Measurements from ENCODE around the gene XPNPEP2.

Gene XPNPEP2

GRCh38 chrX:129750971-129751370 lies 12.2 kb downstream of the XPNPEP2 start:
- no peak for DNase-seq (ENCODE audit: extremely low read depth, insufficient read length)
- no peak for TF ChIP-seq CTCF (IDR thresholded peaks at IDR 0.05; ENCODE audit: insufficient read depth, low read length, poor library complexity, severe bottlenecking)

GRCh38 chrX:129754056-129755024 lies 15.6 kb downstream of the XPNPEP2 start:
- no peak for DNase-seq (ENCODE audit: extremely low read depth, insufficient read length)
- Histone ChIP-seq H3K4me3 (replicated peaks; ENCODE audit: low read depth, low read length) (no peak overlapping the region), H3K36me3 (ENCODE audit: control insufficient read depth, insufficient read depth, low read length) (no peaks in the 10 kb centered on the region), H3K27me3 (replicated peaks; ENCODE audit: control insufficient read depth, insufficient read depth, low read length) (no peaks in the 10 kb centered on the region; the same call in 1 of the 2 replicates)
- peak; percentile 60 for TF ChIP-seq CTCF (IDR thresholded peaks at IDR 0.05; ENCODE audit: insufficient read depth, low read length, poor library complexity, severe bottlenecking)

More at GRCh38 chrX:129750971-129751370, 12.2 kb downstream of the XPNPEP2 start:
- H3K4me3 ChIP-seq (replicated peaks; ENCODE audit: low read depth, low read length), result no peak overlapping the region
- no peaks in the 10 kb centered on the region for H3K27me3 ChIP-seq (replicated peaks; ENCODE audit: control insufficient read depth, insufficient read depth, low read length)
- no peaks in the 10 kb centered on the region for H3K36me3 ChIP-seq (ENCODE audit: control insufficient read depth, insufficient read depth, low read length)

- no peak overlapping the region for H3K4me3 ChIP-seq (replicated peaks; ENCODE audit: low read depth, low read length)
- no peaks in the 10 kb centered on the region for H3K36me3 ChIP-seq (ENCODE audit: control insufficient read depth, insufficient read depth, low read length)
- no peak for DNase-seq (ENCODE audit: extremely low read depth, insufficient read length)
- peak; percentile 43 for TF ChIP-seq CTCF (IDR thresholded peaks at IDR 0.05; ENCODE audit: insufficient read depth, low read length, poor library complexity, severe bottlenecking)
- no peaks in the 10 kb centered on the region; the same call in 1 of the 2 replicates for H3K27me3 ChIP-seq (replicated peaks; ENCODE audit: control insufficient read depth, insufficient read depth, low read length)
Observed at GRCh38 chrX:129755779-129756650, 17.2 kb downstream of the XPNPEP2 start.

- no peaks in the 10 kb centered on the region for H3K36me3 ChIP-seq (ENCODE audit: control insufficient read depth, insufficient read depth, low read length)
- TF ChIP-seq CTCF (IDR thresholded peaks at IDR 0.05; ENCODE audit: insufficient read depth, low read length, poor library complexity, severe bottlenecking), result no peak
- DNase-seq (ENCODE audit: extremely low read depth, insufficient read length), result no peak
- H3K4me3 ChIP-seq (replicated peaks; ENCODE audit: low read depth, low read length), result no peak overlapping the region
- no peaks in the 10 kb centered on the region; the same call in 1 of the 2 replicates for H3K27me3 ChIP-seq (replicated peaks; ENCODE audit: control insufficient read depth, insufficient read depth, low read length)
Observed at GRCh38 chrX:129759576-129760061, 20.8 kb downstream of the XPNPEP2 start.

- TF ChIP-seq CTCF (IDR thresholded peaks at IDR 0.05; ENCODE audit: insufficient read depth, low read length, poor library complexity, severe bottlenecking), result no peak
- no peak for DNase-seq (ENCODE audit: extremely low read depth, insufficient read length)
Observed at GRCh38 chrX:129760155-129760554, 21.4 kb downstream of the XPNPEP2 start.

More at GRCh38 chrX:129760155-129760554, 21.4 kb downstream of the XPNPEP2 start:
- Histone ChIP-seq H3K36me3 (ENCODE audit: control insufficient read depth, insufficient read depth, low read length) (no peaks in the 10 kb centered on the region), H3K4me3 (replicated peaks; ENCODE audit: low read depth, low read length) (no peak overlapping the region), H3K27me3 (replicated peaks; ENCODE audit: control insufficient read depth, insufficient read depth, low read length) (no peaks in the 10 kb centered on the region; the same call in 1 of the 2 replicates)
